ENCODE measurements around the gene OST4. TPM values are rescaled to one million over a fixed set of nuclear protein-coding genes. Genes with fewer than 3 reads are reported as not detected.

Gene OST4
- total RNA-seq, 1 donor from 2014 or later, result 158 TPM

- Histone ChIP-seq H3K27ac (no peak overlapping the region), H3K4me1 (peaks cover 4 to 10% of the 10 kb centered on the region in 2 donors), H3K27me3 (no peaks in the 10 kb centered on the region), H3K4me3 (no peak overlapping the region), H3K36me3 (peaks cover 0 to 2% of the 10 kb centered on the region in 2 donors), H3K9me3 (no peaks in the 10 kb centered on the region)
- DNase-seq (ENCODE audit: low spot score in 2 of 2), result no peak
- no peak for TF ChIP-seq CTCF (IDR thresholded peaks at IDR 0.05)
- intact Hi-C loops (cut with DNase I), result no loop called here
Observed at GRCh38 chr2:27094353-27094984, 23.0 kb upstream of the OST4 start.

GRCh38 chr2:27093430-27094352 is 22.2 kb upstream of the OST4 start:
- no peak overlapping the region for H3K27ac ChIP-seq
- intact Hi-C loops (cut with DNase I), result no loop called here
- no peak for DNase-seq (ENCODE audit: low spot score in 2 of 2)
- no peak for TF ChIP-seq CTCF (IDR thresholded peaks at IDR 0.05)
- no peak overlapping the region for H3K4me3 ChIP-seq
- no peaks in the 10 kb centered on the region for H3K27me3 ChIP-seq
- H3K36me3 ChIP-seq, result no peaks in the 10 kb centered on the region
- peaks cover 4 to 10% of the 10 kb centered on the region in 2 donors for H3K4me1 ChIP-seq
- no peaks in the 10 kb centered on the region for H3K9me3 ChIP-seq

- TF ChIP-seq CTCF (IDR thresholded peaks at IDR 0.05), result no peak
- Histone ChIP-seq H3K27ac (no peak overlapping the region), H3K36me3 (no peaks in the 10 kb centered on the region), H3K4me3 (no peak overlapping the region), H3K9me3 (no peaks in the 10 kb centered on the region), H3K4me1 (peaks cover 4 to 10% of the 10 kb centered on the region in 2 donors), H3K27me3 (no peaks in the 10 kb centered on the region)
- no peak for DNase-seq (ENCODE audit: low spot score in 2 of 2)
- intact Hi-C loops (cut with DNase I), result no loop called here
Observed at GRCh38 chr2:27092696-27093429, 21.4 kb upstream of the OST4 start.

- H3K36me3 ChIP-seq, result no peaks in the 10 kb centered on the region
- no peak overlapping the region for H3K27ac ChIP-seq
- DNase-seq (ENCODE audit: low spot score in 2 of 2), result no peak
- no peak for TF ChIP-seq CTCF (IDR thresholded peaks at IDR 0.05)
- no peak overlapping the region for H3K4me3 ChIP-seq
- no peaks in the 10 kb centered on the region for H3K9me3 ChIP-seq
- H3K27me3 ChIP-seq, result no peaks in the 10 kb centered on the region
- H3K4me1 ChIP-seq, result peaks cover 4 to 14% of the 10 kb centered on the region in 2 donors
- intact Hi-C loops (cut with DNase I), result no loop called here
Observed at GRCh38 chr2:27091746-27092695, 20.6 kb upstream of the OST4 start.

Measured in ascending aorta (tissue), 2 donors.